HepG2 (cell line): ENCODE measurements around the gene IL22RA1. TPM values are rescaled to one million over a fixed set of nuclear protein-coding genes. Genes with fewer than 3 reads are reported as not detected.
A peak's percentile ranks its signal among the peaks of the same experiment; 100 is the strongest.

Experiments
- ARID4A ChIP-seq: sonication (generic); formaldehyde crosslinking; IDR thresholded peaks from 2 replicates; pipeline ENCODE4 v1.5.0; 2020; ENCODE audit warnings: mild to moderate bottlenecking, missing genetic modification reagents, borderline replicate concordance
- ATF5 ChIP-seq: sonication (generic); formaldehyde crosslinking; IDR thresholded peaks from 2 replicates; pipeline ENCODE4 v1.4.0; 2020; ENCODE audit warnings: mild to moderate bottlenecking, low read depth, missing genetic modification reagents
- CEBPG ChIP-seq: IDR thresholded peaks from 2 replicates; pipeline ENCODE4 v1.6.1; 2016
- HDAC2 ChIP-seq: sonication (generic); formaldehyde crosslinking; IDR thresholded peaks from 2 replicates; pipeline ENCODE4 v1.4.0; 2020; ENCODE audit warnings: missing genetic modification reagents
- HMGXB4 ChIP-seq, 2 experiments: sonication (generic) in 1 of 2; formaldehyde crosslinking in 1 of 2; IDR thresholded peaks; 2 replicates each; pipeline versions ENCODE4 v1.4.0 to v1.6.1; 2018 to 2020; ENCODE audit warnings: missing genetic modification reagents in 2 of 2, borderline replicate concordance in 1 of 2, low read depth in 1 of 2, mild to moderate bottlenecking in 1 of 2, missing biosample characterization in 1 of 2
- HNRNPL ChIP-seq: fragments of 200-400 bp; formaldehyde crosslinking; IDR thresholded peaks from 2 replicates; pipeline ENCODE4 v1.6.1; 2017; ENCODE audit warnings: mild to moderate bottlenecking, low read depth, low read length
- HNRNPLL ChIP-seq: fragments of 200-400 bp; formaldehyde crosslinking; IDR thresholded peaks from 2 replicates; pipeline ENCODE4 v1.6.1; 2017; ENCODE audit warnings: mild to moderate bottlenecking, low read depth, low read length; ENCODE audit not compliant: poor library complexity, severe bottlenecking
- RFXANK ChIP-seq: IDR thresholded peaks from 2 replicates; pipeline ENCODE4 v1.6.1; 2016
- SP4 ChIP-seq: sonication (generic); formaldehyde crosslinking; IDR thresholded peaks from 2 replicates; pipeline ENCODE4 v1.8.1; 2023; ENCODE audit warnings: mild to moderate bottlenecking, missing genetic modification reagents
- SRSF4 ChIP-seq: fragments of 200-400 bp; formaldehyde crosslinking; IDR thresholded peaks from one replicate; pipeline ENCODE4 v1.6.1; 2018; ENCODE audit warnings: mild to moderate bottlenecking, low read depth, low read length, moderate library complexity; ENCODE audit not compliant: poor library complexity, severe bottlenecking
- ZBTB7A ChIP-seq: sonication (generic); formaldehyde crosslinking; IDR thresholded peaks from 2 replicates; pipeline ENCODE4 v1.8.0; 2022; ENCODE audit warnings: mild to moderate bottlenecking, missing genetic modification reagents
- ZNF446 ChIP-seq: sonication (generic); formaldehyde crosslinking; IDR thresholded peaks from 2 replicates; pipeline ENCODE4 v1.5.0; 2020; ENCODE audit warnings: mild to moderate bottlenecking, missing genetic modification reagents
- polyA plus RNA-seq, 8 experiments: library from polyadenylated mRNA; depleted of rRNA in 3 of 8; stranded (reverse) in 7 of 8; unstranded in 1 of 8; fragments of >200 nt; fragmentation: Illumina TruSeq in 4 of 8; extraction: Trizol in 4 of 8; gene quantifications; 2 replicates each; pipeline versions ENCODE4 v1.2.1 to v1.2.3, GENCODE V29; 2011 to 2016; ENCODE audit warnings: low read depth in 4 of 8, missing spikeins in 1 of 8, mixed read lengths in 1 of 8; ENCODE audit not compliant: insufficient read depth in 1 of 8
- total RNA-seq, 5 experiments: library from RNA; depleted of rRNA; stranded (reverse); fragments of >200 nt; fragmentation: Illumina TruSeq; extraction: Trizol; gene quantifications; 2 replicates each; pipeline ENCODE4 v1.2.3, GENCODE V29; 2016; ENCODE audit warnings: low read depth in 1 of 5
- TF ChIP-seq, protein P1 (sequence below): sonication (generic); formaldehyde crosslinking; IDR thresholded peaks from 2 replicates; pipeline ENCODE4 v1.4.0; 2020; ENCODE audit warnings: mild to moderate bottlenecking, missing genetic modification reagents
- TF ChIP-seq, protein P2 (sequence below): IDR thresholded peaks from 2 replicates; pipeline ENCODE4 v1.4.0; 2020; ENCODE audit warnings: mild to moderate bottlenecking, missing genetic modification reagents

IL22RA1 gene
- total and polyA plus RNA-seq, 2 of the 13 experiments (the other 11 are each of a cell fraction or from before 2014, with no cell fraction given): 4.4 to 10.2 TPM

DNA sequence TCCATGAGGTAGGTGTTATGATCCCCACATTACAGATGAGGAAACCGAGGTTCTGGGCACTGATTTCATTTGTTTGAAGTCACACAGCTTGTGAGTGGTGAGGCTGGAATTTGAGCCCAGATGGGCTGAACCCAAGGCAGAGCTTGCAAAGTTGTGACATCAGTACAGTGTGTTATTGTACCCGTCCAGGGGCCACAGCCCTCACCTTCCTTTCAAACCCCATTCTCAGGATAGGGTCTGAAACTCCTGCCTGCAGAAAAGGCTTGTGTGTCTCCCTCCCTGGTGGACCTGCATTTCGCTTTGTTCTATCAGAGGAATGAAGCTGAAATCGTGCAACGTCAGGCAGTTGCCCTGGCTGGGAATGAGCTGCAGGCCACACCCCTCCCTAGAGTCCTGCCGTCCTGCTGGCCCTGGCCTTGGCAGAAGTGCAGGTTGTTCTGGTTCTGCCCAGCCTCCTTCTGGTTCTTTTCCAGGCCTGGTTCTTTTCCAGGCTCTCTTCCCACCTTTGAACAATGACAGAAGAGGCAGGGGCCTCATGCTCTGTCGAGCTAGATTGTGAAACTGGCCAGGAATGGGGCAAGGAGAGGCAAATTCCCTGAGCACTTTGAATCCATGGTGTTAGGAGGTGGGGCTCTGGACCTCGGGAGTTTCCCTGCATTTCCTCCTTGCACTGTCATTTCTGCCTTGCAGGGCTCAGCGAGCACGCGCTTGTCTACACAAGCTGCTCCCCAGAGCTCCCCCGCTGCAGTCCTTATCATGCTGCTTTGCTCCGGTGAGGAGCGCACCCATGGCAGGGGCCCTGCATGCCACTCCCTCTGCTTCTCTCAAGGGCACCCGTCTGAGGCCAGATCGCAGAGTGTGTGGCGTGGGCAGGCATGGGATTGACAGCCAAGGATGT, 22.8 kb downstream of the IL22RA1 start (continued):
- TF ChIP-seq, protein P1, sequence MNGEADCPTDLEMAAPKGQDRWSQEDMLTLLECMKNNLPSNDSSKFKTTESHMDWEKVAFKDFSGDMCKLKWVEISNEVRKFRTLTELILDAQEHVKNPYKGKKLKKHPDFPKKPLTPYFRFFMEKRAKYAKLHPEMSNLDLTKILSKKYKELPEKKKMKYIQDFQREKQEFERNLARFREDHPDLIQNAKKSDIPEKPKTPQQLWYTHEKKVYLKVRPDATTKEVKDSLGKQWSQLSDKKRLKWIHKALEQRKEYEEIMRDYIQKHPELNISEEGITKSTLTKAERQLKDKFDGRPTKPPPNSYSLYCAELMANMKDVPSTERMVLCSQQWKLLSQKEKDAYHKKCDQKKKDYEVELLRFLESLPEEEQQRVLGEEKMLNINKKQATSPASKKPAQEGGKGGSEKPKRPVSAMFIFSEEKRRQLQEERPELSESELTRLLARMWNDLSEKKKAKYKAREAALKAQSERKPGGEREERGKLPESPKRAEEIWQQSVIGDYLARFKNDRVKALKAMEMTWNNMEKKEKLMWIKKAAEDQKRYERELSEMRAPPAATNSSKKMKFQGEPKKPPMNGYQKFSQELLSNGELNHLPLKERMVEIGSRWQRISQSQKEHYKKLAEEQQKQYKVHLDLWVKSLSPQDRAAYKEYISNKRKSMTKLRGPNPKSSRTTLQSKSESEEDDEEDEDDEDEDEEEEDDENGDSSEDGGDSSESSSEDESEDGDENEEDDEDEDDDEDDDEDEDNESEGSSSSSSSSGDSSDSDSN: peak; percentile 15; the same call in 1 of the 2 replicates
- peak; percentile 53; the same call in 1 of the 2 replicates for TF ChIP-seq ARID4A (CRISPR knock-in tag)
- 0 out of 4 replicates have a peak, but pooled peaks of 1 of the 2 experiments have one; percentile 17 for TF ChIP-seq HMGXB4 (CRISPR knock-in tag; IDR thresholded peaks at IDR 0.05; ENCODE audit: borderline replicate concordance in 1 of 2, low read depth in 1 of 2)
- TF ChIP-seq HDAC2 (CRISPR knock-in tag): peak; percentile 74
- TF ChIP-seq, protein P2, sequence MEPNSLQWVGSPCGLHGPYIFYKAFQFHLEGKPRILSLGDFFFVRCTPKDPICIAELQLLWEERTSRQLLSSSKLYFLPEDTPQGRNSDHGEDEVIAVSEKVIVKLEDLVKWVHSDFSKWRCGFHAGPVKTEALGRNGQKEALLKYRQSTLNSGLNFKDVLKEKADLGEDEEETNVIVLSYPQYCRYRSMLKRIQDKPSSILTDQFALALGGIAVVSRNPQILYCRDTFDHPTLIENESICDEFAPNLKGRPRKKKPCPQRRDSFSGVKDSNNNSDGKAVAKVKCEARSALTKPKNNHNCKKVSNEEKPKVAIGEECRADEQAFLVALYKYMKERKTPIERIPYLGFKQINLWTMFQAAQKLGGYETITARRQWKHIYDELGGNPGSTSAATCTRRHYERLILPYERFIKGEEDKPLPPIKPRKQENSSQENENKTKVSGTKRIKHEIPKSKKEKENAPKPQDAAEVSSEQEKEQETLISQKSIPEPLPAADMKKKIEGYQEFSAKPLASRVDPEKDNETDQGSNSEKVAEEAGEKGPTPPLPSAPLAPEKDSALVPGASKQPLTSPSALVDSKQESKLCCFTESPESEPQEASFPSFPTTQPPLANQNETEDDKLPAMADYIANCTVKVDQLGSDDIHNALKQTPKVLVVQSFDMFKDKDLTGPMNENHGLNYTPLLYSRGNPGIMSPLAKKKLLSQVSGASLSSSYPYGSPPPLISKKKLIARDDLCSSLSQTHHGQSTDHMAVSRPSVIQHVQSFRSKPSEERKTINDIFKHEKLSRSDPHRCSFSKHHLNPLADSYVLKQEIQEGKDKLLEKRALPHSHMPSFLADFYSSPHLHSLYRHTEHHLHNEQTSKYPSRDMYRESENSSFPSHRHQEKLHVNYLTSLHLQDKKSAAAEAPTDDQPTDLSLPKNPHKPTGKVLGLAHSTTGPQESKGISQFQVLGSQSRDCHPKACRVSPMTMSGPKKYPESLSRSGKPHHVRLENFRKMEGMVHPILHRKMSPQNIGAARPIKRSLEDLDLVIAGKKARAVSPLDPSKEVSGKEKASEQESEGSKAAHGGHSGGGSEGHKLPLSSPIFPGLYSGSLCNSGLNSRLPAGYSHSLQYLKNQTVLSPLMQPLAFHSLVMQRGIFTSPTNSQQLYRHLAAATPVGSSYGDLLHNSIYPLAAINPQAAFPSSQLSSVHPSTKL: peak; percentile 61
- TF ChIP-seq ATF5 (CRISPR knock-in tag): 0 out of 2 replicates have a peak, but pooled peaks have one; percentile 46
- TF ChIP-seq SRSF4: no peak
- TF ChIP-seq CEBPG (CRISPR knock-in tag): peak; percentile 79
- TF ChIP-seq SP4 (CRISPR knock-in tag): no peak
- no peak for TF ChIP-seq ZBTB7A (CRISPR knock-in tag)
- TF ChIP-seq HNRNPLL: no peak
- 0 out of 2 replicates have a peak, but pooled peaks have one; percentile 54 for TF ChIP-seq HNRNPL
- 0 out of 2 replicates have a peak, but pooled peaks have one; percentile 36 for TF ChIP-seq RFXANK
- TF ChIP-seq ZNF446 (CRISPR knock-in tag): no peak
